IMR-90 (cell line): ENCODE measurements around the gene MICAL1.

ENCODE experiments used
- BHLHE40 ChIP-seq: fragments of 150-350 bp; IDR thresholded peaks from 2 replicates; pipeline ENCODE4 v1.6.1; 2016; ENCODE audit warnings: mild to moderate bottlenecking, low read depth, low read length
- CHD1 ChIP-seq: IDR thresholded peaks from 2 replicates; pipeline ENCODE4 v1.6.1; 2012; ENCODE audit warnings: low read depth, low read length, improper control_type of control experiment
- CTCF ChIP-seq: conservative IDR thresholded peaks from 2 replicates; pipeline ENCODE4 v1.5.1; 2012; ENCODE audit warnings: mild to moderate bottlenecking, low read depth, low read length, improper control_type of control experiment
- NFE2L2 ChIP-seq: fragments of 150-350 bp; IDR thresholded peaks from 2 replicates; pipeline ENCODE4 v1.6.1; 2016; ENCODE audit warnings: low read depth, mild to moderate bottlenecking, low read length
- POLR2A ChIP-seq: IDR thresholded peaks from 2 replicates; pipeline ENCODE4 v1.6.1; 2012; ENCODE audit warnings: mild to moderate bottlenecking, low read depth, low read length
- SMC3 ChIP-seq: fragments of 150-350 bp; IDR thresholded peaks from 2 replicates; pipeline ENCODE4 v1.6.1; 2016; ENCODE audit warnings: low read depth, mild to moderate bottlenecking, antibody characterized with exemption, low read length, moderate library complexity
- USF2 ChIP-seq: fragments of 150-350 bp; IDR thresholded peaks from 2 replicates; pipeline ENCODE4 v1.6.1; 2017; ENCODE audit warnings: mild to moderate bottlenecking, antibody characterized with exemption, low read length, low read depth

- no peak for TF ChIP-seq USF2
- TF ChIP-seq CTCF, result no peak
- no peak for TF ChIP-seq NFE2L2
- no peak for TF ChIP-seq POLR2A
- no peak for TF ChIP-seq BHLHE40
- no peak for TF ChIP-seq SMC3
- TF ChIP-seq CHD1, result no peak
These were observed 48.0 kb upstream of the MICAL1 start for GRCh38 chr6:109503327-109504224.
